Endothelial cell of umbilical vein (primary cell): ENCODE measurements around the gene CYP27A1. TPM values are rescaled to one million over a fixed set of nuclear protein-coding genes. Genes with fewer than 3 reads are reported as not detected.

Source experiments
- BruUV-seq: library from RNA; stranded (reverse); fragments of 400-500 nt; replicated peaks from 2 replicates; lab custom pipeline; 2021; lab: Mats Ljungman, UMichigan
- CTCF ChIA-PET: fragments of 300-600, 350-600 bp; sonication (Branson Sonifier 250); formaldehyde crosslinking; loops from one replicate; lab custom pipeline; 2021; ENCODE audit warnings: antibody characterized with exemption, inconsistent platforms; lab: Charles Lee
- POLR2A ChIA-PET: fragments of 300-600, 350-600 bp; sonication (Branson Sonifier 250); formaldehyde crosslinking; loops from one replicate; lab custom pipeline; 2021; ENCODE audit warnings: antibody characterized with exemption, inconsistent platforms; lab: Charles Lee
- DNase-seq: peaks from one replicate; pipeline ENCODE4 v3.0.0-alpha.2; 2011; ENCODE audit warnings: low read depth, low spot score
- FAIRE-seq: peaks from 2 replicates; lab custom pipeline; 2011; peaks lifted over from hg19 to GRCh38; lab: Jason Lieb, UNC
- H2AFZ ChIP-seq: 2 replicates; pipeline ENCODE4 v1.6.0; 2012; ENCODE audit warnings: low read depth, low read length, control low read depth, inconsistent platforms
- H3K27ac ChIP-seq: 2 replicates; pipeline ENCODE4 v1.5.1; 2011; ENCODE audit warnings: low read depth, mild to moderate bottlenecking, control low read depth, low read length, moderate library complexity; ENCODE audit not compliant: insufficient read depth
- H3K27me3 ChIP-seq, 2 experiments: 2 replicates each; pipeline versions ENCODE4 v1.6.0 to v1.6.1; 2011; ENCODE audit warnings: low read length in 2 of 2, mixed read lengths in 1 of 2; ENCODE audit not compliant: control insufficient read depth in 2 of 2, insufficient read depth in 2 of 2
- H3K36me3 ChIP-seq, 2 experiments: 2 replicates in 1 of 2; 3 replicates in 1 of 2; pipeline ENCODE4 v1.5.1; 2011; ENCODE audit warnings: low read length in 2 of 2, mild to moderate bottlenecking in 1 of 2, moderate library complexity in 1 of 2; ENCODE audit not compliant: control insufficient read depth in 2 of 2, insufficient read depth in 2 of 2; ENCODE audit errors: extremely low read depth in 1 of 2
- H3K4me1 ChIP-seq: 3 replicates; pipeline ENCODE4 v1.5.1; 2011; ENCODE audit warnings: mild to moderate bottlenecking, low read length; ENCODE audit not compliant: control insufficient read depth, insufficient read depth; ENCODE audit errors: extremely low read depth
- H3K4me2 ChIP-seq: 2 replicates; pipeline ENCODE4 v1.6.1; 2011; ENCODE audit warnings: low read length, control low read depth, mixed read lengths; ENCODE audit not compliant: insufficient read depth
- H3K4me3 ChIP-seq, 3 experiments: fragments of 200-600 bp in 1 of 3; sonication (generic), shearing (Covaris generic) in 1 of 3; replicated peaks in 1 of 3; 2 replicates each; pipeline ENCODE4 v1.5.1; 2011 to 2016; ENCODE audit warnings: control low read depth in 3 of 3, low read length in 3 of 3, mild to moderate bottlenecking in 2 of 3, inconsistent platforms in 1 of 3, low read depth in 1 of 3, moderate library complexity in 1 of 3; ENCODE audit not compliant: insufficient read depth in 1 of 3
- H3K79me2 ChIP-seq: 2 replicates; pipeline ENCODE4 v1.6.0; 2012; ENCODE audit warnings: low read length, inconsistent platforms; ENCODE audit not compliant: control insufficient read depth, insufficient read depth
- H3K9ac ChIP-seq: replicated peaks from 2 replicates; pipeline ENCODE3; 2011; ENCODE audit warnings: low read length, control low read depth; ENCODE audit not compliant: insufficient read depth; ENCODE audit errors: extremely low read depth
- H3K9me1 ChIP-seq: replicated peaks from 3 replicates; pipeline ENCODE4 v1.6.0; 2011; ENCODE audit warnings: mild to moderate bottlenecking, low read length; ENCODE audit not compliant: control insufficient read depth, insufficient read depth; ENCODE audit errors: extremely low read depth
- H3K9me3 ChIP-seq: replicated peaks from 2 replicates; pipeline ENCODE4 v1.5.1; 2012; ENCODE audit warnings: low read length, inconsistent platforms; ENCODE audit not compliant: control insufficient read depth, insufficient read depth
- H4K20me1 ChIP-seq: replicated peaks from 2 replicates; pipeline ENCODE3; 2011; ENCODE audit warnings: mild to moderate bottlenecking, low read length; ENCODE audit not compliant: control insufficient read depth, insufficient read depth; ENCODE audit errors: extremely low read depth
- CTCF ChIP-seq, 2 donors: IDR thresholded peaks; 1 replicate in 1 of 2; 2 replicates in 1 of 2; pipeline ENCODE4 v1.5.1; 2011; ENCODE audit warnings: low read length in 2 of 2, mild to moderate bottlenecking in 2 of 2, moderate library complexity in 2 of 2, control low read depth in 1 of 2, inconsistent platforms in 1 of 2, low read depth in 1 of 2; ENCODE audit not compliant: insufficient read depth in 1 of 2; ENCODE audit errors: extremely low read depth in 1 of 2
- EZH2 ChIP-seq: IDR thresholded peaks from 2 replicates; pipeline ENCODE4 v1.6.1; 2012; ENCODE audit warnings: borderline replicate concordance, low read depth, mild to moderate bottlenecking, moderate library complexity, low read length, inconsistent platforms; ENCODE audit not compliant: severe bottlenecking
- FOS ChIP-seq: IDR thresholded peaks from 2 replicates; pipeline ENCODE4 v1.6.1; 2011; ENCODE audit warnings: mild to moderate bottlenecking, low read length, moderate library complexity, borderline replicate concordance; ENCODE audit not compliant: insufficient read depth
- GATA2 ChIP-seq: IDR thresholded peaks from 2 replicates; pipeline ENCODE4 v1.7.0; 2011; ENCODE audit warnings: low read depth, mild to moderate bottlenecking, moderate library complexity, mixed read lengths, low read length; ENCODE audit not compliant: insufficient read length, insufficient read depth
- JUN ChIP-seq: IDR thresholded peaks from 2 replicates; pipeline ENCODE4 v1.6.1; 2011; ENCODE audit warnings: borderline replicate concordance, low read depth; ENCODE audit not compliant: insufficient read length, insufficient read depth
- MAX ChIP-seq: IDR thresholded peaks from 2 replicates; pipeline ENCODE4 v1.6.1; 2011; ENCODE audit not compliant: insufficient read depth, insufficient read length
- MYC ChIP-seq: IDR thresholded peaks from one replicate; pipeline ENCODE4 v1.6.1; 2011; ENCODE audit warnings: mild to moderate bottlenecking, low read depth, low read length
- POLR2A ChIP-seq: IDR thresholded peaks from 2 replicates; pipeline ENCODE4 v1.6.1; 2012; ENCODE audit warnings: low read depth, mild to moderate bottlenecking, control low read depth, low read length
- POLR2AphosphoS5 ChIP-seq: IDR thresholded peaks from 2 replicates; pipeline ENCODE4 v1.6.1; 2012; ENCODE audit warnings: low read depth, mild to moderate bottlenecking, control low read depth, low read length, moderate library complexity; ENCODE audit not compliant: insufficient read depth
- dilution Hi-C: fragments of 300-500 bp; cut with MboI; formaldehyde crosslinking; loops from one replicate; pipeline ENCODE4 v1.15.0; 2019; ENCODE audit warnings: low sequenced_read_pairs; ENCODE audit not compliant: extremely low pct_ligation_motif_present
- intact Hi-C: fragments of 100-400 bp; cut with micrococcal nuclease; formaldehyde crosslinking; loops from one replicate; pipeline ENCODE4 v1.10.0; 2022
- polyA plus RNA-seq, 4 experiments: library from polyadenylated mRNA; depleted of rRNA in 3 of 4; stranded (reverse) in 3 of 4; unstranded in 1 of 4; fragments of >200 nt; gene quantifications; 2 replicates each; pipeline versions ENCODE4 v1.2.1 to v1.2.3, GENCODE V29; 2011 to 2012; ENCODE audit warnings: missing spikeins in 1 of 4
- total RNA-seq: library from RNA; stranded (reverse); gene quantifications from 2 replicates; pipeline ENCODE4 v1.2.3, GENCODE V29; 2021

CYP27A1 gene
- total and polyA plus RNA-seq, 2 donors (not counting 3 experiments of a cell fraction or from before 2014, with no cell fraction given): 15.1 to 34.9 TPM

GRCh38 chr2:218809515-218809914 is 27.6 kb downstream of the CYP27A1 start:
- Histone ChIP-seq H3K4me3 (no peak overlapping the region), H4K20me1 (no peaks in the 10 kb centered on the region), H3K27me3 (peaks cover 0 to 2% of the 10 kb centered on the region in 2 experiments), H3K4me1 (no peaks in the 10 kb centered on the region), H3K36me3 (peaks cover 0 to 4% of the 10 kb centered on the region in 2 experiments), H2AFZ (no peak overlapping the region), H3K9me3 (no peaks in the 10 kb centered on the region), H3K9me1 (no peaks in the 10 kb centered on the region), H3K79me2 (no peaks in the 10 kb centered on the region), H3K9ac (no peak overlapping the region), H3K4me2 (no peak overlapping the region), H3K27ac (no peak overlapping the region)
- DNase-seq (no peak), FAIRE-seq (no peak)
- intact Hi-C loops: no loop called here
- TF ChIP-seq EZH2 (no peak), FOS (no peak), GATA2 (no peak), POLR2AphosphoS5 (no peak), MYC (no peak), CTCF (IDR thresholded peaks at IDR 0.05; ENCODE audit: extremely low read depth in 1 of 2, insufficient read depth in 1 of 2, low read depth in 1 of 2, low read length in 2 of 2) (no peak), POLR2A (no peak), MAX (no peak), JUN (no peak)
- CTCF ChIA-PET: interaction anchor here (0.7 to 3.0 kb wide), 4 partner anchors 21 to 82 kb away, joined by 3 to 19 read pairs (median 3); no protein-coding TSS in a partner anchor
- dilution Hi-C loops: no loop called here
- no TSS peak for BruUV-seq
- POLR2A ChIA-PET: no interaction called here
